GM11168 (cell line): ENCODE data around the gene OR14A16.

Experiments
- in situ Hi-C: fragments of 300-500 bp; cut with MboI; formaldehyde crosslinking; loops from one replicate; pipeline ENCODE4 v1.12.0; 2022; ENCODE audit warnings: low sequenced_read_pairs; ENCODE audit not compliant: unreplicated experiment

The OR14A16 gene

DNA sequence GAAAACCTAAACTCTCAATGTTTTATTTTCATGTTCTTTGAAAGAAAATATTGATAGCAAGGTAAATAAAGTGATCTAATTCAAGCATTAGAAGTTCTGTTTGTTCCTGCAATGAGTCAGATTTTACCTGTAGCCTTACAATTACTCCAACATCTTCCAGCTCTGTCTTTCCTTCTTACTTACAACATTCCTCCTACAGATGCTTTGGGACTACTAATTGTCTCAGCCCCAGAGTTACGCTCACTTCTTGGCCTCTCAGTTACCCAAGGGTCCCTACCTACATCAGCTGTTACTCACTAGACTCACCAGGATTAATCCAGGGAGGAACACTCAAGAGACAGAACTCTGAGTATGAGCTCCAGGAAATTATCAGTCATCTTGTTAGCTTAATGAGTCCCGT is 26.4 kb downstream of the OR14A16 start:
- in situ Hi-C loops = no loop called here

- in situ Hi-C loops = no loop called here
These were observed 54.3 kb downstream of the OR14A16 start for GRCh38 chr1:247769603-247770002.
